Loucy (cell line): ENCODE data around the gene TNFSF15.

Source experiments
- EZH2phosphoT487 ChIP-seq: fragments of 200-600 bp; IDR thresholded peaks from 2 replicates; pipeline ENCODE4 v1.6.1; 2018; ENCODE audit warnings: antibody characterized with exemption, mild to moderate bottlenecking, moderate library complexity, borderline replicate concordance
- TF ChIP-seq, protein P1 (sequence below): fragments of 200-600 bp; sonication (generic); conservative IDR thresholded peaks from 2 replicates; pipeline ENCODE4 v1.5.1; 2014; ENCODE audit warnings: mild to moderate bottlenecking, antibody characterized with exemption, low read length

DNA sequence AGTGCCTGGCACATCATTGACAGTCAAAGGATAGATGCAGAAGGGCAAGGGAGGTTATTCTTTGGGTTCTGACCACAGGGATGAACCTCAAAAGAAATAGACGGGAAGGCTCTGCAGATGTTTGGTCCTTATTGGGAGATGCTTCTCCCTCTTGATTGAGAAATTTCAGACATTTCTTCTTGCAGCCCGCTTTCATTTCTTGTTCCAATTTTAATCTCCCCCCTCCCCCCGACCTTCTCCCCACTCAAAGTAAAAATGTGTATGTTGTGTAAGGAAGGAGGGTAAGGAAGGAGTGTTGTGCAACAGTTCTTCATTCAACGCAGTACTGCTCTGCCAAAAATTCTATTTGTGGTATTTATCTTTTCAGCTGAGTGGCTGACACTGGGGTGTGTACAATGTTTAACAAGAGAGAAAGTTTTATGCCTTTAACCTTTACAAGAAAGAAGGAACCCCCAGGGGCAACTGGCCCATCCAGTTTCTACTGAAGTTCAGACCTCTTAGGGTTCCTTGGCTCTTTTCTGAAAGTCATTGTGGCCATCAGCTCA, 46.3 kb upstream of the TNFSF15 start:
- TF ChIP-seq, protein P1, sequence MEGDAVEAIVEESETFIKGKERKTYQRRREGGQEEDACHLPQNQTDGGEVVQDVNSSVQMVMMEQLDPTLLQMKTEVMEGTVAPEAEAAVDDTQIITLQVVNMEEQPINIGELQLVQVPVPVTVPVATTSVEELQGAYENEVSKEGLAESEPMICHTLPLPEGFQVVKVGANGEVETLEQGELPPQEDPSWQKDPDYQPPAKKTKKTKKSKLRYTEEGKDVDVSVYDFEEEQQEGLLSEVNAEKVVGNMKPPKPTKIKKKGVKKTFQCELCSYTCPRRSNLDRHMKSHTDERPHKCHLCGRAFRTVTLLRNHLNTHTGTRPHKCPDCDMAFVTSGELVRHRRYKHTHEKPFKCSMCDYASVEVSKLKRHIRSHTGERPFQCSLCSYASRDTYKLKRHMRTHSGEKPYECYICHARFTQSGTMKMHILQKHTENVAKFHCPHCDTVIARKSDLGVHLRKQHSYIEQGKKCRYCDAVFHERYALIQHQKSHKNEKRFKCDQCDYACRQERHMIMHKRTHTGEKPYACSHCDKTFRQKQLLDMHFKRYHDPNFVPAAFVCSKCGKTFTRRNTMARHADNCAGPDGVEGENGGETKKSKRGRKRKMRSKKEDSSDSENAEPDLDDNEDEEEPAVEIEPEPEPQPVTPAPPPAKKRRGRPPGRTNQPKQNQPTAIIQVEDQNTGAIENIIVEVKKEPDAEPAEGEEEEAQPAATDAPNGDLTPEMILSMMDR: no peak
- TF ChIP-seq EZH2phosphoT487: no peak
